Stimulated activated CD4-positive, alpha-beta T cell treated with anti-CD3 and anti-CD28 coated beads, Interleukin-4, amount 100 ng/mL, for 48 hours (primary cell): Measurements from ENCODE around the gene TSSK6.

ENCODE experiments used
- DNase-seq, 2 donors: peaks; one replicate each; pipeline ENCODE4 v3.0.0-alpha.2; 2020; ENCODE audit warnings: low read depth in 2 of 2

Gene TSSK6

DNA sequence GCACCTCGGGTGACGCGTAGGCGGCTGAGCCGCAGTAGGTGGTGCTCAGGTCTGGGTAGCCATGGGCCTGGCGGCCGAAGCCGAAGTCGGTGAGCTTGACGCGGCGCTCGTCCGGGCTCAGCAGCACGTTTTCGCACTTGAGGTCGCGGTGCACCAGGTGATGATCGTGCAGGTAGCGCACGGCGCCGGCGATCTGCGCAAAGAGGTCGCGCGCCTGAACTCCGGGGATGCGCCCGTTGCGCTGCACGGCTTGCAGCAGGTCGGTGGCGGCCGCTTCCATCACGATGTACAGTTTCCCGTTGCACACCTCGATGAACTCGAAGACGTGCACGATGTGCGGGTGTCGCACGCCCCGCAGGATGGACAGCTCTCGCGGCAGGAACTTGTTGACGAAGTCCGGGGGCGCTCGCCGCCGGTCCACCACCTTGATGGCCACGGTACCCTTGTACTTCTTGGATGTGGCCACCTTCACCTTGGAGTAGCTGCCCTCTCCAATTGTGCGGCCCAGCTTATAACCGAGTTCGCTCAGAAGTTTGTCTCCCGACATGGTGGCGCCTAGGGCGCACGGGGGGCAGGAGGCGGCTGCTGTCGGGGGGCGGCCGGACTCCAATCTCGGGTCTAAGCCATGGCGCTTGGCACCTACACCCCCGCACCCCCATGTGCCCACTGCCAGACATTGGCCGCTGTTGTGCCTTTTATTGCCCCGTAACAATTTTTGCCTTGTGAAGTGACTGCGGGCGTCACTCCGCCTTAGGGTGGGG lies at the start of gene TSSK6:
TSSK6 (minus strand) TSS at position 668 of the 761 bp plus-strand sequence; CDS start at position 547, 121 bp downstream.
- DNase-seq = no peak

DNA sequence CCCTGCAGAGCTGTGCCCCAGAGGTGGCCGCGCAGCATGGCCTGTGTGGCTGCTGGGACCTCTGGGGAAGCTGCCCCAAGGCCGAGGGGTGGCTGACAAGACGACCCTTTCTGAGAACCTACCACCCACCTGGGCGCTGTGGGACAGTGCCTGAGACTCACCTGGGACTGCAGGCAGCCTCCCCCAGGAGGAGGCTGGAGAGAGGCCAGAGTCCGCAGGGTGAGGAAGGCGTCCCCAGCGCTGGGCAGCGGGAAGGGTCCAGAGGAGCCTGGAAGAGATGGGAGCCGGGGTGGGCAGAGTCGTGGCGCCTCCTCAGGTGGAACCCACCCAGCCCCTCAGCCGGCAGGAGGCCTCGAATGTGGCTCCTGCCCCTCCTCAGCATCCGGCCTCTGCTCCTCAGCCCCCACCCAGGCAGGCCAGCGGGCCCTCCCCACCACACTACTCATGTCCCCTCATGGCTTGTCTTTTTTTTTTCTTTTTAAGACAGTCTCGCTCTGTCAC lies 48.0 kb upstream of the TSSK6 start:
- no peak for DNase-seq

DNA sequence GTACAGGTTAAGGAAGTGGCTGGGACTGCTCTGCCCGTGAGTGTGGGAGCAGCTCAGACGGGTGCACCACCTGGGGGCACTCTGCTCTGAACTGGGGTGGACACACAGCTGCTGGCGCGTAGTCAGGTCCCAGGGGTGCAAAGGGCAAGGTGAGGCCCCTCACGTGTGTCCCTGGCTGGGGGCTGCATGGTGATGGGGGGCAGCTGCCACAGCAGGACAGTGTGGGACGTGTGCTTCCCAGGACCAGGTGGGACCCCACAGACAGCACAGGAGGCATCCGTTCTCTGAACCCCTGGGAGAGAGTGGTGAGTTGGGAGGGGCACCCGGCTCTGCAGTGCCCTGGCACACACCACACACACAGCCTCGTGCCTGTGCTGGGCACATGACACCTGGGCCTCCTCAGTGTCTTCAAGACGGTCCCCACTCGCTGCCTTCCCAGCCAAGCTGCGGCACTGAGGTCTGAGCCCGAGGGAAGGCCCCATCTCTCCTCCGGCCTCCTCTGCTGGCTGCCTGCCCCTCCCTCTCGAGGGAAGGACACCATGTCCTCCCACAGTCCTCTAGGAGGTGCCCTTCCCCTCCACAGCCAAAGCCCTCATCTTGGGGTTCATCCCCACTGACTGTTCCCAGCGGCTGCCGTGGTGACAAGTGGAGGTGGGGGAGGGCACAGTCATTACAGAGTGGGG lies 47.5 kb upstream of the TSSK6 start:
- DNase-seq = no peak

DNA sequence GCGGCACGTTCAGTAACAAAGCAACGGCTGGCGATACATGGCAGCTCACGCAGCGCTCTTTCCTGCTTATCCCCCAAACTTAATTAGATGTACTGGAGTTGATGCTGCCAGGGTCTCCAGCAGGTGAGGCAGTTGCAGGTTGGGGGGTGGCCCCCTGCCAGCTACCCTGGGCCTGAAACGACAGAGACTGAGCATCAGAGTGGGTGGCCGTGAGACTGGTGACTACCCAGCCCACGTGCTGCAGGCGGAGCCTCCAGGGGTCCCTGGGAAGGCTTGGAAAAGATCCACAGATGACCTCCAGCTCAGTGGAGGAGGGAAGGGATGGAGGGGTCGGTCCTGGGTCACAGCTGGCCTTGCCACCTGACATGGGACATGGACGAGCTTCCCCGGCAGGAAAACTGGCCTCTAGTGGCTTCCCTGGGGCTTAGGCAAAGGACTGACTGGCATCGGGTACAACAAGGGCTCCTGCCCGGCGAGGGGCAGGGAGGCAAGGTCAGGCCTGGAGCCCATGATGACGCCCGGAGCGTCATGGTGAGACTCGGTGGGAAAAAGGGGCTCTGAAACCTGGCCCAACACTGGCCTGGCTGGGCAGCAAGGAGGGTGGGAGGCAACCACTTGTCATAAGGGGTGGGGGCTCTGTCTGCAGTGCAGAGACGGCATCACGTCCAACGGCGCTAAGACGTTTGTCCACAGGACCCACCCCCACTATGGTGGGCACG lies 46.8 kb upstream of the TSSK6 start:
- DNase-seq = no peak

DNA sequence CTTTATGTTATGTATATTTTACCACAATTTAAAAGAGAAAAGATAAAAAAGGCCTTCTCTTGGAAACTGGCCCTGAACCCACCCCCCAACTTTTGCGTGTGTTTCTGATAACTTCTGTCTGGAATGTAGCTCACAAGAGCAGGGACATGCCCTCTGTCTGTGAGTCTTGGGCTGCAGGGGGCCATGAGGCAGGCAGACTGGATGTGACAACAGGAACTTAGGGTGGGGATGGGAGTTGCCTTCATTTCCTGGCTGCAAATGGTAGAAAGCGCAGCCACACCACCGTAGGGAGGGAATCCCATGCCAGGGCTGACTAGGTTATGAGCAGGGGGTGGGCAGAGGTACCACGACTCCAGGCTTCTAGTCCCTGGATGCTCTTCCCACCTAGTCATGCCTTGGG lies 44.6 kb upstream of the TSSK6 start:
- DNase-seq = no peak

DNA sequence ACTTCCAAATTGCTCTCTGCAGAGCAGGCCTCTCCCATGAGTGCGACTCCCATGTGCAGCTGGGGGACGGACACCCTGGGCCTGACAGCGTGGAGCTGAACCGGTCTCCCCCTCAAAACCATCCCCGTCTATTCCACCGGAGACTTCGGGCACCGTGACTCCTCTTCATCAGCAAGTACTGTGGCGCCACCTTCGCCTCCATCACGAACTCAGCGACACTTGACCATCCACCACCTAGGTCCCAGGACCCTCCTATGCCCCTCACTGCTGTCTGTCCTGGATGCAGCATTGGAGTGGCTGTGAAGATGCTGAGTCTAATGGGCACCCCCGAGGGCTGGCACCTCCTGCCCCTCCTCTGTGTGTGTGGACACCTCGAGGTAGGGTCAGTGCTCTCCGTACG lies 43.3 kb upstream of the TSSK6 start:
- DNase-seq = no peak

DNA sequence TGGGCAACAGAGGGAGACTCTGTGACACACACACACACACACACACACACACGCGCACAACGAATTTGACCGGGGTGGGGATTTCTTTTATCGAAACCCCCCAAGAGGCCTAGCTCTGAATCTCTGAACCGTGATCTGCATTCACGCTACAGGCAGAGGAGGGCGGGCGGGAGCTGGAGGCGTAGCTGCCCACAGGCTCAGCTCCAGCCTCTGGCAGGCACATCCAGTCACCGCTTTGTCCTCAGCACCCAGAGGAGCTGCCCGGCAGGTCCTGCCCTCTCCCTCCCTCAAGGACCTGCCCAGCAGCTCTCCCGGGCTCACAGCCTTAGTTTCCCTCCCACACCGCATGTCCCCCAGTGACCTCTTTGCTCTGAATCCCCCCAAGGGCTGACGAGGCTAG lies 42.7 kb upstream of the TSSK6 start:
- DNase-seq = no peak

DNA sequence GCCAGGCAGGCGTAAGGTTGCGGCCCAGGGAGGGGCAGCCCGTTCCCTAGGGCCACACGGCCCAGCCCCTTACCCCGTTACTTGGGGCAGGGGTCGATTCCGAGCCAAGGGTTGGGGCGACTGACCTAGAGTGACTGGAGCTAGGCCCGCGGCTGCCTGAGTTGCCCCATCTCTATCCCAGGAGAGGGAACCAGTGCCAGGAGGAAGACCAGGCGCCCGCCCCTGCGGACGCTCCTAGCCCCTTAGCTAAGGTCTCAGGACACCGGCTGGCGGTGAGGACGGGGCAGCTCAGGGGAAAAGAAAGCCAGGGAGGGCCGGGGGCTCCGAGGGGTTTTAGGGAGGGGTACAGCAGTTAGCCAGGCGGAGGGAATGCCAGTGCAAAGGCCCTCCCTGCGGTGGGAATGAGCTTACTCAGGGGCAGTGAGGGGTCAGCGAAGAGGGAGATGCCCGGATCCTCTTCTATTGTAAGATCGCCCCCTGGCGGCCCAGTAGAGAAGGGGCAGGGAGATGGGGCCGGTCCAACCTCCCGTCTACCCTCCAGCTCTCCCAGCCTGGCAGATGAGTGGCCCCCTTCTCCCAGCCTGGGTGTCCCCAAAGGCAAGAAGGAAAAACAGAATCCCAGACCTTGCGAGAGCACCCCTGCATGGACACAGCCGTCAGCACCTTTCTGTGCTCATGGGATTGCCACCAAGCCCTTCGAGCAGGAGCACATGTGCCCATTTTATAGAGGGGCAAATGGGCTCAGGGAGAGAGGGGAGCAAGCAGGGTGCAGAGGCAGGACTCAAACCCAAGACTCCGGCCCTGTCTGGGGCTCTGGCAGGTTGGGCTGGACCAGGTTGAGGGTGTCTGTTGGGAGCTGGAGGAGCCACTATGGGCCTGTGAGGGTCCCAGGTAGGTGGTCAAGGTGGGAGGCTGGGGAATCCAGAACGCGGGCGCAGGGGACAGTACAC lies 39.0 kb upstream of the TSSK6 start:
- peak; percentile 56 to 71 for DNase-seq

DNA sequence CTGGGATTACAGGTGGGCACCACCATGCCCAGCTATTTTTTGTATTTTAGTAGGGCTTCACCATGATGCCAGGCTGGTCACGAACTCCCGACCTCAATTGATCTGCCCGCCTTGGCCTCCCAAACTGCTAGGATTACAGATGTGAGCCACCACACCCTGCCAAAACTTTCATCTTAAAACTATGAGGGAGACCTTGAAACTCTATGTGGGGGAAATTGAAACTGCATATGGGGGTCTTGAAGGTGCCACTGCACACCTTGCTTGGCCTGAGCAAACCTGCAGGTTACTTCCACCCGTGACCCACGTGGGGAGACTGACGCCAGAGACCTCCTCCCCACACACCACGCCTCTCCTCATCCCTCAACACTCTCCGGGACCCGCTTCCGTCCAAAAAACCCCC lies 38.3 kb upstream of the TSSK6 start:
- no peak for DNase-seq

DNA sequence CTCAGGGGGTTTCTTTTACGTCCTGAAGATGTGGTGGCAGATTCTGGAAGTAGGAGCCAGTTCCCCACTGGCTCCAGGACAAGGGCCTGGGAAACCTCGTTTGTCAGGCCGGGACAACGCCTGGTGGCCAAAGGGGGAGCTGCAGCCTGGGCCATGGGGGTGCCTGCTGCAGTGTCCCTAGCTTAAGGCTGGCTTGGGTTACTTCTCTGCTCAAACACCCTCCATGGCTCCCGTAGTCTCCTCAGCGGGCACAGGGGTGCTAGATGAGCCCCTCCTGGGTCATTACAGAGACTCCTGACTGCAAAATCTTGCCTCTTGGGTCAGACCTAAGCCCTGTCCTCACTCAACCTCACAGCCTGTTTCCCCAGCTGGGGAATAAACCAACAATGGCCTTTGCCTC lies 37.5 kb upstream of the TSSK6 start:
- DNase-seq = no peak

DNA sequence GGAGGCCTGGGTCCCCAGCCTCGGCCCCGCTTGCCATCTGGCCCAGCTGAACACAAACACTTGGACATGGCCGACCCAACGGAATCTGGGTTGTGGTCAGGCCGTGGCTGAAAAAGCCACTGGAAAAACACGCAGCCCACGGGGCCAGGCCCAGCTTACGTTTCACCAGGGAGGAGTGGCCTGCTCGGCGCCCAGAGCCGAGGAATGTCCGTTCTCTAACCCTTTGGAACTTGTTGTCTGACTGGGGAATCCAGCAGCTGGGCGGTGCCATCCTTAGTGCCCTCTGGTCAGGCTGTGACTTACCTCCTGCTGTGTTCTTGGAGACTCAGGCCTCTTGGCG lies 36.5 kb upstream of the TSSK6 start:
- DNase-seq = no peak

DNA sequence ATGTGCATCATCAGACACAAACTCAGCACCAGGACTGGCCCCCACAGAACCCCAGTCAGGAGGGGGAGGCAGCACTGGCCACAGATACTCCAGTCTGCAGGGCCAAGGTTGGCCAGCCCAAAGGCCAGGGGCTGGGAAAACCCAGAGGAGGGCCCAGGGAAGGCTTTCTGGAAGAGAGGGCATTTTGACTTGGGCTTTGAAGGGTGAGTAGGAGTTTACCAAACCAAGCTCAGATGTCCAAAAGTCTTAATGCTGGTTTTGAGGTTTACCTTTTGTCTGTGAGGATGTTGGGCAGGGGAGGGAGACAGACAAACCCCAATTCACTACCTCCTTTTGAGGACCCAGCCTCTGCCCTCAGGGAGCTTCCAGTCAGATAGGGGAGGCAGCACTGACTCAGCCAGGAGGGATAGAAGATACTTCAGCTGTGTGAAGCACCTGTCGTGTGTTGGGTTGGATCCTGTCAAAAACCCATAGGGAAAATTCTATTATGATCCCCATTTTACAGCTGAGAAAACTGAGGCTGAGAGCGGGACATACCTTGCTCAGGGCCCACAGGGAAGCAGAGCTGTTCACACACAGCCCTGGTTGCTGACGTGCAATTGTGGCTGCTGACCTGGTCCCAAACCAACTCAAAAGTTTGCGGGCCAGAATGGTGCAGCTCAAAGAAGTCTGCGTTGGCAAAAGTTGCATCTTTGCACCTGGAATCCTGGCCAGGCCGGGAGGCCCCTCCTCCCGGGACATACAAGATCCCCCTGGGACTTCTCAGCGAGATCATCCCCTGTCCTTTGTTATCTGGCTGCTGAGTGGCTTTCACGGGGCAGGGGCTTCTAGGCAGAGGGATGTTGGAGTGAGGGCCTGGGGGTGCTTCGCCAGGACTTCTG lies 35.9 kb upstream of the TSSK6 start:
- no peak for DNase-seq

DNA sequence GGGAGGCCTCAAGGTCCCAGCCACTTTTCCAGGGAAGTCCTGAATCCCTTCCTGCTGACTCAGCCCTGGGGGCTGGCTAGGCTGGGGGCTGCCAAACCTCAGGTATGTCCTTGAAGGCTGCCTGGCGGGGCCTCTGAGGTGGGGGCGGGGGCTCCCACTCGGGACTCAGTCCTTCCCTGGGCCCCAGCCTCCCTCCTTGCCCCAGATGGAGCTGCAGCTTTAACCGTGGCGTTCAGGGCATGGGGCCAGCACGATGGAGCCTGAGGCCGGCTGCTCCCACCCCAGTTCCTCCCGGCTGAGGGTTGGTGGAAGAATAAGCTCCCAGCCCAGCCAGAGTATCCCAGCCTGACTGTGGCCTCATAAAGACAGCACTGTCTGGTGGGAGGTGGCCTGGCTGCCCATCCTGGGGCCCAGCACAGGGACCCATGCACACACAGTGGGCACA lies 35.2 kb upstream of the TSSK6 start:
- no peak for DNase-seq

DNA sequence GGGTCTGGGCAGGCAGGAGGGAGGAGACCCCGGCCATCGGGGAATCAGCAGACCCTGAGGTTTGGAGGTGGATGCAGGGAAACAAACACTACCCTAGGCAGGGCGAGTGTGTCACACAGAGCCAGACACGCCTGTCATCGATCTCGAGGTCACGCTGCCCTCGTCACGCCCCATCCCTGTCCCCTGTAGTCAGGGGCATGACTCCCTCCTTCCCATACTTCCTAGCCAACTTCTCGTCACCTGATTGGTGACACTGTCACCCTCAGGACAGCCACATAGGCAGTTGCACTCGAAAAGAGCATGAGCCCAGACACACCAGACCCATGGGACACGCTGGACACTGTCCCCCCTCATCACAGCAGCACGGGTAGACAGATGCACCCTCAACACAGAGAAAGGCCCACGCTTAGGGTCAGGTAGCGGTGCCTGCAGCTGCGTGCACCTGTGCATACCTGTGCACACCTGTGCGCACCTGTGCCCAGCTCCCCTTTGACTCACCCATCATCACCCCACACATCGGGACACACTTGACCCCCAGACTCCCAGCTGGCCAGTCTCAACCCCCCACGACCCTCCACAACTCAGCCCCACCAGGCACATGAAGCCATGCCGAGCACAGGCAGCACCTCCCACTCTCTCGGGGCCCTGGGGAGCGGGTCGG lies 34.6 kb upstream of the TSSK6 start:
- no peak for DNase-seq

DNA sequence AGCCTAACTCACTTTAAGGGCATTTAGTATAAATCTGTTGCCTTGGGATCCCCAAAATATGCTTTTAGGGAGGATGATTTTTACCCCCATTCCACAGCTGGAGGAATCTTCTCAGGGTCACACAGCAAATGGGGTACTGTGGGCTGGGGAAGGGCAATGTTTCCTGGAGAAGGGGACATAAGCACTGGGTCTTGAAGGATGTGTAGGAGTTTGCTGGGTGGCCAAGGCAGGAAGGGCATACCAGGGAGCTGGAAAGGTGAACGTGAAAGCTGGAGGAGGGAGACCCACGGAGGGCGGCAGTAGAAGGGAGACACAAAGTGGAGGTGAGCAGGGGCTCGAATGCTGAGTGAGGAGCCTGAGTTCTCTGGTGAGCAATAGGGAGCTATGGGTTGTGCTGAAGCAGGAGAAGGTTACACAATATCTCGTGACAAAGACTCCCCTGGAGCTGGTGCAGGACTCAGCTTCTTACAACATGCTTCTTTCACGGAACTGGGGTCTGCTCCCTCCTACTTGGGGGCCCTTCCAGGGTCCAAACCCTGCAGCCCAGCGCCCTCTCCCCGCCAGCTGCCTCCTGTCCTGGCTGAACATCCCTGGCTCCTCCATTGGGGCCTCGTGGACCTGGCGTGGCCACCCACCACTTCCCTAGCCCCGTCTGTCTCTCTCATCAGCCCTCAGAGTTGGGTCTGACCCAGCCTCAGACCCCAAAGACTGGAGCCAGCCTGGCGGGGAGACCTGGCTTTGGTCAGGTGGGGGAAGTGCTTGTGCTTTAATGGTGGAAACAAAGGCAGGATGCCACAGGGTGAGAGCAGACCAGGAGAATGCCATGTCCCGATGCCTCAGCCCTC lies 33.8 kb upstream of the TSSK6 start:
- DNase-seq = no peak

DNA sequence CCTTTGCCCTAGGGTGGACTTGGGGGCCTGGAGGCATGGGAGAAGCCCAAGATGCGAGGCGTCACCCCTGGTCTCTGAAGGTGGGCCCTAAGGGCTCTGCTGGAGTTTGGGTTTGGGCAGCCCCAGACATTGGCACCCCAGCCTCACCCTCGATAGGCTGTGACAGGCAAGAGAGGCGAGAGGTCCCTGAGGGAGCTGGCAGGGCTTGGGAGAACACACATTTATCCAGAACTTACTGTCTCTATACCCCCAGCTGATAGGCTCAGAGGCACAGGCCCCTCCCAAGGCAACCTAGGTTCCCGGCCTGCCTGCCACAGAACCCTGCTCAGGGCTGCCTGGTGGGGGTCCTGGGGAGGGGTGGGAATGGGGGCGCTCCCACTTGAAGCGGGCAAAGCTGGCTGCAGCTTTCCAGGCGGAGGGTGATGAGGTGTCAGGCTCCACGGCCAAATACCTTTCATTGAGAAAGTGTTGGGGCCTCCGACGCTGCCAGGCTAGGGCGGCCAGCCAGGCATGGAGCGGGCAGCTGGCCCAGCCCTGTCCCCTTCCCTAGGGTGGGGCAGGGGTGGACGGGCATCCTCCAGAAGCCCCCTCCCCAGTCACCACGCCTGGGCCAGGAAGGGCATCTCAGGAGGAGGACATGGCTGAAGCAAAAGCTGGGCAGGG lies 32.5 kb upstream of the TSSK6 start:
- no peak for DNase-seq

DNA sequence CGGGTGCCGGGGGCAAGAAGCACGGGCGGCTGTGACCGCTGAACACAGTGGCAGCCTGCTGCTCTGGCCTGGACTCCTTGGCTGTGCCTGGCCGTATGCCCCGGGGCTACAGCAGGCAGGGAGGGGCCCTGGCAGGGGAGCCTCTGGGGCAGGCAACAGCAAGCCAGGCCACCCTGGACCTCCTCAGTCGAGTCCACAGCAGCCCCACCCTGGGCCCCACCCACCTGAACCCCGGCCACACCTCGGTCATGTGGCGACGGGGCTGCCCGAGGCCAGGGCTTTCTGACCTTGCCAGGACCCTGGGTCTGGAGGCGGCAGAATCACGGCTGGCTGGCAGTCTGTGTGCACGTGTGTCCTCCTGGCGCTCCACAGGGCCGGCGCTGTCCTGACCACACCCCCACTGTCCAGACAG lies 31.4 kb upstream of the TSSK6 start:
- DNase-seq = no peak

DNA sequence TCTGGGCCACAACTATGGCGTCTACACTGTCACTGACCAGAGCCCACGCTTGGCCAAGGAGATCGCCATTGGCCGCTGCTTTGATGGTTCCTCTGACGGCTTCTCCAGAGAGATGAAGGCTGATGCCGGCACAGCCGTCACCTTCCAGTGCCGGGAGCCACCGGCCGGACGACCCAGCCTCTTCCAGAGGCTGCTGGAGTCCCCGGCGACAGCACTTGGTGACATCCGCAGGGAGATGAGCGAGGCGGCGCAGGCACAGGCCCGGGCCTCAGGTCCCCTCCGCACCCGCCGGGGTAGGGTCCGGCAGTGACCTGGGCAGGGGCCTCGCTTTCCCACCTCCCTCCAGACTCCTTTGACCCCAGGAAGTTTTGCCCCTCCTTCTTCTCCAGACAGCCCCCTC lies 30.4 kb upstream of the TSSK6 start:
- DNase-seq = no peak
